ENCODE measurements around the gene SPATA31D4. TPM values are rescaled to one million over a fixed set of nuclear protein-coding genes. Genes with fewer than 3 reads are reported as not detected.
A peak's percentile ranks its signal among the peaks of the same experiment; 100 is the strongest.

The SPATA31D4 gene
- total RNA-seq, 2 experiments from 2014 or later = not detected

GRCh38 chr9:81955625-81956024 lies 27.4 kb downstream of the SPATA31D4 start:
- TF ChIP-seq CTCF (IDR thresholded peaks at IDR 0.05) = no peak
- ChIA-PET POLR2A (no interaction called here), CTCF (no interaction called here)
- Mint-ChIP-seq H3K36me3 (ENCODE audit: low read depth) (no peaks in the 10 kb centered on the region), H3K9me3 (peaks cover 20% of the 10 kb centered on the region), H3K4me3 (no peak overlapping the region), H3K4me1 (ENCODE audit: low read depth) (no peaks in the 10 kb centered on the region), H3K27ac (no peak overlapping the region), H3K27me3 (no peaks in the 10 kb centered on the region)
- intact Hi-C loops (cut with micrococcal nuclease) = no loop called here
- DNase-seq = no peak
- no peak for ATAC-seq

- ATAC-seq (no peak), DNase-seq (no peak)
- Mint-ChIP-seq H3K4me1 (ENCODE audit: low read depth) (no peaks in the 10 kb centered on the region), H3K27me3 (peaks cover 1% of the 10 kb centered on the region), H3K9me3 (peaks cover 1% of the 10 kb centered on the region), H3K27ac (no peak overlapping the region), H3K4me3 (no peak overlapping the region), H3K36me3 (ENCODE audit: low read depth) (no peaks in the 10 kb centered on the region)
- no peak for TF ChIP-seq CTCF (IDR thresholded peaks at IDR 0.05)
- intact Hi-C loops (cut with micrococcal nuclease) = no loop called here
- POLR2A ChIA-PET = no interaction called here
- CTCF ChIA-PET = no interaction called here
These were observed 36.3 kb downstream of the SPATA31D4 start for GRCh38 chr9:81964218-81965171.

- Mint-ChIP-seq H3K4me3 (no peak overlapping the region), H3K9me3 (peaks cover 1% of the 10 kb centered on the region), H3K4me1 (ENCODE audit: low read depth) (no peaks in the 10 kb centered on the region), H3K27ac (no peak overlapping the region), H3K36me3 (ENCODE audit: low read depth) (no peaks in the 10 kb centered on the region), H3K27me3 (peaks cover 1% of the 10 kb centered on the region)
- no peak for TF ChIP-seq CTCF (IDR thresholded peaks at IDR 0.05)
- ChIA-PET POLR2A (no interaction called here), CTCF (no interaction called here)
- ATAC-seq (no peak), DNase-seq (no peak)
- intact Hi-C loops (cut with micrococcal nuclease) = no loop called here
These were observed 39.8 kb downstream of the SPATA31D4 start for GRCh38 chr9:81968026-81968425.

GRCh38 chr9:81969971-81970370 lies 41.7 kb downstream of the SPATA31D4 start:
- Mint-ChIP-seq H3K4me3 (no peak overlapping the region), H3K27me3 (peaks cover 1% of the 10 kb centered on the region), H3K36me3 (ENCODE audit: low read depth) (no peaks in the 10 kb centered on the region), H3K9me3 (peaks cover 1% of the 10 kb centered on the region), H3K4me1 (ENCODE audit: low read depth) (no peaks in the 10 kb centered on the region), H3K27ac (no peak overlapping the region)
- ATAC-seq (no peak), DNase-seq (no peak)
- POLR2A ChIA-PET = no interaction called here
- intact Hi-C loops (cut with micrococcal nuclease) = no loop called here
- no peak for TF ChIP-seq CTCF (IDR thresholded peaks at IDR 0.05)
- CTCF ChIA-PET = no interaction called here

- Mint-ChIP-seq H3K4me1 (ENCODE audit: low read depth) (no peaks in the 10 kb centered on the region), H3K9me3 (peaks cover 5% of the 10 kb centered on the region), H3K4me3 (no peak overlapping the region), H3K27me3 (peaks cover 1% of the 10 kb centered on the region), H3K36me3 (ENCODE audit: low read depth) (no peaks in the 10 kb centered on the region), H3K27ac (no peak overlapping the region)
- intact Hi-C loops (cut with micrococcal nuclease) = no loop called here
- ChIA-PET CTCF (no interaction called here), POLR2A (no interaction called here)
- DNase-seq = peak; percentile 1
- no peak for ATAC-seq
- TF ChIP-seq CTCF (IDR thresholded peaks at IDR 0.05) = no peak
These were observed 43.5 kb downstream of the SPATA31D4 start for GRCh38 chr9:81971727-81972126.

Data from activated CD8-positive, alpha-beta T cell treated with anti-CD3 and anti-CD28 coated beads for 36 hours (primary cell).